Keratinocyte (primary cell): ENCODE data around the gene KCNB1.

Source experiments
- CTCF ChIP-seq, 3 experiments: IDR thresholded peaks in 1 of 3; conservative IDR thresholded peaks in 1 of 3; optimal IDR thresholded peaks in 1 of 3; 2 replicates in 2 of 3; 3 replicates in 1 of 3; pipeline versions ENCODE3 to v1.5.1; 2011; ENCODE audit warnings: low read length in 3 of 3, mild to moderate bottlenecking in 3 of 3, moderate library complexity in 2 of 3, control low read depth in 1 of 3, inconsistent platforms in 1 of 3; ENCODE audit not compliant: insufficient read depth in 2 of 3; ENCODE audit errors: extremely low read depth in 1 of 3
- EZH2 ChIP-seq: IDR thresholded peaks from one replicate; pipeline ENCODE4 v1.6.1; 2012; ENCODE audit warnings: inconsistent platforms, mild to moderate bottlenecking, low read length, moderate library complexity

GRCh38 chr20:49452011-49452482, 30.4 kb downstream of the KCNB1 start:
- TF ChIP-seq EZH2 (no peak), CTCF (optimal IDR thresholded peaks at IDR 0.05 in 1 of 3, IDR thresholded peaks at IDR 0.05 in 1 of 3, conservative IDR thresholded peaks at IDR 0.05 in 1 of 3; ENCODE audit: extremely low read depth in 1 of 3, insufficient read depth in 2 of 3, low read length in 3 of 3) (no peak)
